Pons (tissue), 1 donor: ENCODE measurements around the gene PID1.

Experiments used
- DNase-seq: peaks from one replicate; pipeline ENCODE4 v3.0.0-alpha.2; 2016; ENCODE audit warnings: low spot score

PID1 gene

DNA sequence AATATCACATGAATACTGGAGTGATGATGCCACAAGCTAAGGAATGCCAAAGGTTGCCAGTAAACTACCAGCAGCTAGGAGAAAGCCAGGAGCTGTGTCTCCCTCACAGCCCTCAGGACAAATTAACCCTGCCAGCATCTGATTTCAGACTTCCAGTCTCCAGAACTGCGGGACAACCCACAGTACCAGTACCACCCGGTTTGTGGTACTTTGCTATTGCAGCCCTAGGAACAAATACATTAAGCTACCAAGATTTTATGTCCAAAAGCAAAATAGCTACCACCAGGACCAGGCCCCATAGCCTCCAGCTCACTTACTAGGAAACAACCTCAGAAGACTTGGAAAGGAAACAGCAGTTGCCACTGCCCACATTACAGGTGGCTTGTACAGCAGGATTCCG, 10.0 kb downstream of the PID1 start:
- no peak for DNase-seq

GRCh38 chr2:229257985-229258384, 13.1 kb downstream of the PID1 start:
- no peak for DNase-seq

GRCh38 chr2:229256376-229256775, 14.7 kb downstream of the PID1 start:
- no peak for DNase-seq

DNA sequence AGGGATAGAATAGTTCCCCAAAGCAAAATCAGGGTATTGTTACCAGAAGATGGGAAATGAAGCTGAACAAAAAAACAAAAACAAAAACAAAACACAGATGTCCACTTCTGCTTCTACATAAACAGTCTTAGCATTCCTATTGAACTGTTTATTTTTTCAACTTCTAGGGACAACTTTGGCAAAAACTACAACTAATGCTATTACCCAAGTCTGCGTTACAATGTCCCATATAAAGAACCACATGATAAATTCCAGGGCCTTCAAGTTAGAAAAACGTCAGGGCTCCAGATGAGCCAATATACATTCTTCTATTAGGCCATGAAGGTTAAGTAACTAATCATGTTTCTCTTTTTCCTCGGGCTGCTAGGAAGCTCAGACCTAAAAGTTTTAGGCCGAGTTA, 16.9 kb downstream of the PID1 start:
- no peak for DNase-seq

GRCh38 chr2:229252996-229253395, 18.1 kb downstream of the PID1 start:
- no peak for DNase-seq

DNA sequence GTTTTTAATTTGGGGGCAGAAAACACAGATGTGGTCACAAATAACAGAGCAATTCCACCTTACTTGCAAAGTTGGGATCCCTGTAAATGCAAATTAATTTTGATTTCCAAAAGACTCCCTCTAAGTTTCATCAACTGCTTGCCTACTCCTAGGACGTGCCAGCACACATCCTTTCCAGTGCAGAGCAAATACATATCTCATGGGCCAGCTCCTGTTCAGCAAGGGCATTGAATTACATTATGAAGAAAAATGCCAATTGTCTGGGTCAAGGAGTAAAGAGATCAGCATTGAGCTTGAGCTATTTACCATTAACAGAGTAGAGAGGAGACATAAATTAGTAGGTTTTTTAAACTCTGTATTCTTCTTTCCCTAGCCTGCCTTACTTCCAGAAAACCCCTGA, 18.8 kb downstream of the PID1 start:
- no peak for DNase-seq

GRCh38 chr2:229249536-229249935, 21.6 kb downstream of the PID1 start:
- no peak for DNase-seq

DNA sequence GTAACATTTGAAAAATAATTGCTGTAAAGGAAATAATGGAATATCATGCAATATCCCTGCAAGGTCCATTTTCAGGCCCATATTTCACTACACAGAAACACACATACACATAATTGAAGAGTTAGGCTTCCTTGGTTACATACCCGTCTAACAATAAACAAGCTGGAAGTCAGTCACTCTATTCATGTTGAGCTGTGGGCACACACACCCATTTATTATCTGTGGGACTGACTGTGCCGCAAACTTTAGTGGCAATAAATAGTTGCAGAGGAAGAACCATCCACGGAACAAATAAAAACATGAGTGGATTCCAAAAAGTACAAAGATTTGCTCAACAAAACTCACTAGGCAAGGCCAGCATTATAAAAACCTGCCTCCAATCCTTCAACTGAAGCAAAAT, 24.8 kb downstream of the PID1 start:
- DNase-seq = no peak

GRCh38 chr2:229244975-229245374, 26.1 kb downstream of the PID1 start:
- no peak for DNase-seq

DNA sequence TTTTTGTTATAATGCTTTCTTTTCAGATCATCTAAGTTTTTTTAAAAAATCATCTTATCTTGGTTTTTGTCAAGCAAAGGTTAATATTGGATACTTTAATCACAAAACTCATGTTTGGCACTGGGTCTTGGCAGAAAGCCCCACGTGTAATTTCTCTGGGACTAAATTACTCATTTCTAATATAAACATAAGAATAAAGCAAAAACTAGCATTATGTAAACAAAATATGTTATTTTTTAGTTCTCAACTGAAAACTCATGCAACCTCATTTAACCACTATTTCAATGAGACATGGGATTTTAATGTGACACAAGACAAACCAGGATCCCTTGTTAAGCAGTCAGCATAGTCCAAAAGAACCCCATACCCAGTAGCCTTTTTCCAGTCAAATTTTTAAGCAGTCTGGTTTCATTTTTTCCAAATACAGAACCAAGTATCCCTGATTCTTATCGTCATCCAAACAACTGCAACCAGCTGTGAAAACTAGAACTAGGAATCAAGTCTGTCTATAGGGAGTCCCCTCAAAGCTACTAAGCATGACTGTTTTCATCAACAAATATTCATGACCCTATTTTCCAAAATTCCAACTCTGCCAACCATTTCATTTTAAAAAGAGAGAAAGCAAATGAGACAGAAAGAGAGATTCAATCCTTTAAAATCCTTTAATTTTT, 27.1 kb downstream of the PID1 start:
- DNase-seq = no peak

- no peak for DNase-seq
These were observed 30.0 kb downstream of the PID1 start for GRCh38 chr2:229240984-229241491.

GRCh38 chr2:229239021-229239420, 32.1 kb downstream of the PID1 start:
- DNase-seq = no peak

- no peak for DNase-seq
These were observed 33.8 kb downstream of the PID1 start for GRCh38 chr2:229237270-229237669.

DNA sequence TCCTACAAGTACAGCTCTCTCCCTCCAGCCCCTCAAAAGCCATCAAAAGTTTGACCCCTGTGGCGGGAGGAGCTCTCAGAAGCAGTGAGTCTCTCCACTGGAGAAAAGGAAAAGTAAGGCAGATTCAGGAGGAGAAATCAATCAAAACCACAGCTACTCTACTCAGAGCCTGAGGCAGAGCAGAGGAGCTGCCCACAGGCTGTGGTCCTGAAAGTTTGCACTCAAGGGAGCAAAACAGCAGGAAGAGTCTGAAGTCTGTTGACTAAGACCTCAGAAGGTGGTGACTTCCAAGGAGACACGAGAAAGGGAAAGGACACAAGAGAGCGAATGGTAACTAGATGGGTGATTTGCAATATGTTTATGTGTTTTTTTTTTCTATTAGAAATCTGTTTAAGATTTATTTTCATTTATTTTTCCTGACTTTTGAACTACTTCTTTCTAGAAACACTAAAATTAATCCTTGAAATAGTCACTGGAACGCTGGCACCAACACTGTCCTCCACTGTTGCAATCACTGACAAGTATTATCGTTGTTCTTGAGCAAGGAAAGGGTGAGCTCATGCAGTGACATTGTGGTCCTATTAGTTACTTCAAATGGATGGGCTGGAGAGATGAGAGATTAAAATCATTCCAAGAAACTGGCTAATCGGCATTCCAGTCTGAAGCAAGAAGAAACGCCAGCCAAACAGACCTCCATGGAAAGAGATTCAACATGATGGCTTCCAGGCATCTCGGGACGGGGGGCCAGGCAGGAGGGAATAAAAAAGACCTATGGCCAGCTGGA, 35.8 kb downstream of the PID1 start:
- DNase-seq = no peak

DNA sequence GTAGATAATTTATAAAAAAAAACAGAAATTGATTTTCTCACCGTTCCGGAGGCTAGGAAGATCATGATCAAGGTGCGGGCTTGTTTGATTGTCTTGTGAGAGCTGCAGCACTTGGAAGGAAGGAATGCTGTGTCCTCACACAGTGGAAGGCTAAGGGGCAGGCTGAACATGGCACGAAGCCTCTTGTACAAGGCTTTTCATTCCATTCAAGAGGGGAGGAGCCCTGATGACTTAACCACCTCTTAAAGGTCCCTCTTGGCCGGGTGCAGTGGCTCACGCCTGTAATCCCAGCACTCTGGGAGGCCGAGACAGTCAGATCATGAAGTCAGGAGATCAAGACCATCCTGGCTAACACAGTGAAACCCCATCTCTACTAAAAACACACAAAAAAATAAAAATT, 39.2 kb downstream of the PID1 start:
- DNase-seq = no peak

DNA sequence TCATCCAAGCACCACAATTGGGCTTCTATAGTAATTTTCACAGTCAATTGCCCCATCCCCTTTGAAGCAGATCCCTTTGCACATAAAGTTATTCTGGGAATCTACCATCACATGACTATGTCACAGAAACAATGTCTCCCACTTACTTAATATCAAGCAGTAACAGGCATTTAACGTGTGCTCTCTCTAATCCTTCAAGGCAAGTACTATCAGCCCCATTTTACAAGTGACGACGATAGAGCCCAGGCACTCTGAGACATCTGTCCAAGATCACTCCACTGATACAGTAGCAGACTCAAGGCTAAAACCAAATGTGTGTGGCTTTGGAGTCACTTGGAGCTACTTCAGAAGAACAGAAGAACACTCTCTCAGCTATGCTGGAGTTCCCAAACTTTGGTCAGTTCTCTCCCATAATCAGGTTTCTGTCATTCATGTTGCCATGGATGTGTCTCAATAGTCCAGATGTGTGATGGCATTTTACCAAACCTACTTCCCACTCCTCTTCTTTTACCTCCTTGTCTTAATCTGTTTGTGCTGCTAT, 39.7 kb downstream of the PID1 start:
- DNase-seq = no peak

DNA sequence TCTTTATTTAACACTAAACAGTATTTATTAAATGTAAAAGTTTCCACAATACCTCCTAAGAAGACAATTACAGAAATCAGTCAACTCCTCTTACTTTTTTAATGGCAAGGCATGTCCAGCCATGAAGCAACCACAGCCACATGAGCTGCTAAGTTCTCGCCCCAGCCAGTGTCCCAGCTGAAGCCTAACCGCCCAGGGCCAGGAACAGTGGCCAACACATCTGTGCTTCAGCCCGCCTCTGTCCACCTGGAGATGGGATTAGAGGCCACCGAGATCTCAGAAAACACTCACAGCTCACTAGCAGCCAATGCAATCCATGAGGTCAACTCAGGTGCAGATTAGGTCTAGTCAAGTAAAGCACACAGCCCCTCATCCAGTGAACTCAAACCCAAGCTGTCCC, 40.2 kb downstream of the PID1 start:
- no peak for DNase-seq

- no peak for DNase-seq
These were observed 40.8 kb downstream of the PID1 start for GRCh38 chr2:229230256-229230655.

- DNase-seq = no peak
These were observed 44.7 kb downstream of the PID1 start for GRCh38 chr2:229226382-229226781.

- no peak for DNase-seq
These were observed 48.0 kb downstream of the PID1 start for GRCh38 chr2:229223107-229223506.

DNA sequence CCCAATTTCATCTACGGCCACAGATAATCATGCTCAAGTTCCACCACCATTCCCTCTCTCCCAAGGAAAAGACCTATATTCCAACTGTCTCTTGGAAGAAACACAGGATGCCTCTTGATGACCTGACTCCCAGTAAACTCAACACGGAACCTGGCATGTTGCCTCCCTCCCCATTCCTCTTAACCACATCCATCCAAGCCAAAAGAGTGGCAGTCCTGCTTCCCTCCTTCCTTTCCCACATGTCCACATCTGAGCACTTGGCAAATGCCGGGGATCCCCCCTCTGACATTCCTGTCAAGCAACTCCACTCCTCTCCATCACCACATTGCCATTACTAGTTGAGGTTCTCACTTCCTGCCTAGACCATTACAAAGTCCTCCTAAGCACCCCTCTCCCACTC, 49.4 kb downstream of the PID1 start:
- no peak for DNase-seq

GRCh38 chr2:229220254-229220653, 50.8 kb downstream of the PID1 start:
- DNase-seq = no peak

DNA sequence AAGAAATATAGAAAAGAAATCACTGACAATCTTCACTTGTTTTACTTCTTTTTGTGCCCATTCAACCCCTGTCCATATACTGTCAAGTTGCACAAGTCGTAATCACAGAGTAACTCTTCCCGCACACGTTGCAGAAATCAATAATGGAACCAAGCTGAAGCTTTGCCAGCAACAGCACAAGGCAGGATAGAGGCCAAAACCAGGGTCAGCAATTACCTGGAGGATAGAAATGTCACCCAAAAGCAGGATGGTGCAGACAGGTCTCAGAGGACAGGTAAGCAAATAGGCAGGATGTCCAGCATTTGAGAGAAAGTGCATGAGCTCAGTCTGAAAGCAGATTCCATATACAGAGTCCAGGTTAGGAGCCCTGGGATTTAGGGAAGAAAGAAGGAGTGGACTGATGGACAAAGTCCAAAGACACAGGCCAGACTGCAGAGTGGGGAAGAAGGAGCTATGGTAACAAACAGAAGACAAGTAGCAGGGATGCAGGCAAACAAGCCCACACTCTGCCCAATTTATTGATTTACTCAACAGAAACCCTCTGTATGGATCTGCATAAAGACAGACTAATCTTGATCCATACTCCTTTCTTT, 52.7 kb downstream of the PID1 start:
- no peak for DNase-seq
